Spleen (tissue), 11 donors: Measurements from ENCODE around the gene TBX10. TPM values are rescaled to one million over a fixed set of nuclear protein-coding genes. Genes with fewer than 3 reads are reported as not detected.

ENCODE experiments used
- DNase-seq: peaks from one replicate; pipeline ENCODE4 v3.0.0-alpha.2; 2020
- H3K27ac ChIP-seq, 8 donors: fragments of 200-600 bp; sonication (generic) in 7 of 8; 1 replicate in 4 of 8; 2 replicates in 4 of 8; pipeline versions ENCODE4 v1.5.0 to v1.8.0; 2016 to 2021; ENCODE audit warnings: inconsistent platforms in 4 of 8, mild to moderate bottlenecking in 4 of 8, moderate library complexity in 1 of 8
- H3K27me3 ChIP-seq, 7 donors: fragments of 200-600 bp; sonication (generic) in 6 of 7; replicated peaks in 1 of 7; 1 replicate in 4 of 7; 2 replicates in 3 of 7; pipeline versions ENCODE4 v1.5.0 to v1.8.0; 2016 to 2021; ENCODE audit warnings: inconsistent platforms in 3 of 7, mild to moderate bottlenecking in 1 of 7
- H3K36me3 ChIP-seq, 6 donors: fragments of 200-600 bp; sonication (generic) in 5 of 6; 1 replicate in 4 of 6; 2 replicates in 2 of 6; pipeline versions ENCODE4 v1.5.0 to v1.8.0; 2016 to 2021; ENCODE audit warnings: inconsistent platforms in 2 of 6
- H3K4me1 ChIP-seq, 6 donors: fragments of 200-600 bp; sonication (generic) in 5 of 6; 1 replicate in 3 of 6; 2 replicates in 3 of 6; pipeline versions ENCODE4 v1.5.0 to v1.8.0; 2016 to 2021; ENCODE audit warnings: inconsistent platforms in 3 of 6
- H3K4me3 ChIP-seq, 8 donors: fragments of 200-600 bp; sonication (generic) in 7 of 8; 1 replicate in 4 of 8; 2 replicates in 4 of 8; pipeline versions ENCODE4 v1.5.0 to v1.8.0; 2016 to 2021; ENCODE audit warnings: inconsistent platforms in 4 of 8, mild to moderate bottlenecking in 4 of 8, moderate library complexity in 2 of 8
- H3K9me3 ChIP-seq, 8 donors: fragments of 200-600 bp; sonication (generic) in 7 of 8; 1 replicate in 4 of 8; 2 replicates in 4 of 8; pipeline versions ENCODE4 v1.5.0 to v1.8.0; 2016 to 2021; ENCODE audit warnings: inconsistent platforms in 4 of 8
- POLR2A ChIP-seq, 3 donors: fragments of 450-650 bp; IDR thresholded peaks; one replicate each; pipeline ENCODE4 v1.5.1; 2017; ENCODE audit warnings: antibody characterized with exemption in 3 of 3, mild to moderate bottlenecking in 1 of 3
- POLR2AphosphoS5 ChIP-seq, 3 donors: sonication (generic); formaldehyde crosslinking; IDR thresholded peaks; one replicate each; pipeline ENCODE4 v1.5.1; 2017; ENCODE audit warnings: antibody characterized with exemption in 3 of 3
- WGBS, 5 donors: extraction: QIAGEN DNeasy Blood & Tissue Kit in 3 of 5; methylation state at CpG; one replicate each; pipeline versions ENCODE4 v1.1.5 to v1.1.7; 2013 to 2018; 5-methylcytosine and 5-hydroxymethylcytosine counted together
- intact Hi-C: fragments of 100-400 bp; cut with DNase I; formaldehyde crosslinking; loops from one replicate; pipeline ENCODE4 v1.15.0; 2023; ENCODE audit warnings: low total_unique reads
- polyA plus RNA-seq, 3 donors: library from polyadenylated mRNA; stranded (reverse); fragments of 200-250 nt; gene quantifications; one replicate each; pipeline ENCODE4 v1.2.1, GENCODE V29; 2013
- total RNA-seq, 7 donors: library from RNA; depleted of rRNA in 3 of 7; stranded (reverse); fragments of >200 nt in 3 of 7; fragmentation: NEBNext Ultra II Directional in 4 of 7; extraction: Animal tissue kit (Norgen Biotek cat#: 25700) in 4 of 7; gene quantifications; one replicate each; pipeline versions ENCODE4 v1.1.0 to v1.2.1, GENCODE V29; 2016 to 2021
- TF ChIP-seq, protein P1 (sequence below), 11 experiments: fragments of 200-600 bp in 7 of 11; fragments of 450-650 bp in 4 of 11; sonication (generic) in 4 of 11; IDR thresholded peaks in 8 of 11; conservative IDR thresholded peaks in 3 of 11; 1 replicate in 7 of 11; 2 replicates in 4 of 11; pipeline versions ENCODE4 v1.4.0 to v1.8.0; 2016 to 2021; ENCODE audit warnings: antibody characterized with exemption in 11 of 11, inconsistent platforms in 4 of 11, mild to moderate bottlenecking in 1 of 11
- donor health status: healthy with polysubstance abuse.
- donor health status: DM: no; HTN: no; CAD: no; lungs with moderate emphysema.
- donor health status: DM: no; HTN: no; CAD: no.
- donor health status: Bipolar disorder and iron deficiency.
- donor health status: healthy.
- donor health status: DM: no; HTN: no; CAD: no.
- donor health status: DM: yes; HTN: yes; CAD: no.

The TBX10 gene
- total and polyA plus RNA-seq, 10 donors, result 0.08 TPM; not detected in 9

DNA sequence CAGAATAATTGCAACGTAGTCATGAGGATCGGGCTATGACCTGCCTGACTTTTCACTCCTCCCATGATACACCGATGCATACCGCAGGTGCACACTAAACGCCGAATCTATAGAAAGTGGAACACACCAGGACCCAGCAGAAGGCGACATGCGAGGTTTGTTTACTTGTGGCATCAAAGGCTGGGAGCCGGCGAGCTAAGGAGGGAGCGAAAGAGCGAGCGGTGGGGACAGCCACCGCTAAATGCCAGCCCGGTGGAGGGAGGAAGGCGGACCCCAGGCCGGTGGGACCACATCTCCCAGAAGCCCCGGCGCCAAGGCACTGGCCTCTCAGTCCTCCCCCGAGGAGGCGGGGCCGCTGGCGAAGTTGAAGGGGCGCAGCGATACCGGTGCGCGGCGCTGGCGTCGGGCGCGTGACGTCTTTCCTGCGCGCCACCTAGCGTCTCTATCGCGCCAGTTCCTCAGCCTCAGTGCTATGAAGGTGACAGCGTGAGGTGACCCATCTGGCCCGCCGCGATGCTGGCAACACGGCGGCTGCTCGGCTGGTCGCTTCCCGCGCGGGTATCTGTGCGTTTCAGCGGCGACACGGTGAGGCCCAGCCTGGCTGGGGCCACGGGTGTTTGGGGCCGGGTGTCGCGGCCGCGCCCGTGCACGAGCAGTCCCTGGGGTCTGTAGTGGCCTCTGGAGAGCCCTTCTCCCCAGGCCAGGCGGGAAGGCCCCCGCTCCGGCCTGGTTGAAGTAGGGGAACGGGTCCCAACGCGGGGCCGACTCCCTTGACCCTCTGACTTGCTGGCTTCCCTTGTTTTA lies 32.9 kb downstream of the TBX10 start, which contains the start of gene NDUFV1:
Gene NDUFV1, plus strand, starts transcription at position 445 of the 804 bp plus-strand sequence. Its CDS starts 69 bp downstream, at position 514.
- peaks cover 0 to 3% (median 0%) of the 10 kb centered on the region in 7 donors for H3K27me3 ChIP-seq
- peak within 1 kb of the TSS; percentile 74 to 92 (median 88) for H3K27ac ChIP-seq
- peak within 1 kb of the TSS; percentile 83 to 100 (median 96) for H3K4me3 ChIP-seq
- peaks cover 14 to 38% (median 25%) of the 10 kb centered on the region in 6 donors for H3K4me1 ChIP-seq
- no peaks in the 10 kb centered on the region for H3K9me3 ChIP-seq
- TF ChIP-seq, protein P1, sequence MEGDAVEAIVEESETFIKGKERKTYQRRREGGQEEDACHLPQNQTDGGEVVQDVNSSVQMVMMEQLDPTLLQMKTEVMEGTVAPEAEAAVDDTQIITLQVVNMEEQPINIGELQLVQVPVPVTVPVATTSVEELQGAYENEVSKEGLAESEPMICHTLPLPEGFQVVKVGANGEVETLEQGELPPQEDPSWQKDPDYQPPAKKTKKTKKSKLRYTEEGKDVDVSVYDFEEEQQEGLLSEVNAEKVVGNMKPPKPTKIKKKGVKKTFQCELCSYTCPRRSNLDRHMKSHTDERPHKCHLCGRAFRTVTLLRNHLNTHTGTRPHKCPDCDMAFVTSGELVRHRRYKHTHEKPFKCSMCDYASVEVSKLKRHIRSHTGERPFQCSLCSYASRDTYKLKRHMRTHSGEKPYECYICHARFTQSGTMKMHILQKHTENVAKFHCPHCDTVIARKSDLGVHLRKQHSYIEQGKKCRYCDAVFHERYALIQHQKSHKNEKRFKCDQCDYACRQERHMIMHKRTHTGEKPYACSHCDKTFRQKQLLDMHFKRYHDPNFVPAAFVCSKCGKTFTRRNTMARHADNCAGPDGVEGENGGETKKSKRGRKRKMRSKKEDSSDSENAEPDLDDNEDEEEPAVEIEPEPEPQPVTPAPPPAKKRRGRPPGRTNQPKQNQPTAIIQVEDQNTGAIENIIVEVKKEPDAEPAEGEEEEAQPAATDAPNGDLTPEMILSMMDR (IDR thresholded peaks at IDR 0.05 in 8 of 11, conservative IDR thresholded peaks at IDR 0.05 in 3 of 11), result peak; percentile 58 to 90 (median 86)
- TF ChIP-seq POLR2AphosphoS5 (IDR thresholded peaks at IDR 0.05), result peak; percentile 93 to 97 (median 95)
- TF ChIP-seq POLR2A (IDR thresholded peaks at IDR 0.05), result peak in 1 of 3 donors; percentile 63
- intact Hi-C loops, result no loop called here
- WGBS, 5 donors, result 0 to 1% (median 1%) methylated on average over 44 to 69 of the region's 69 CpGs
- DNase-seq, result peak; percentile 100
- H3K36me3 ChIP-seq, result peaks cover 0 to 36% (median 33%) of the 10 kb centered on the region in 6 donors

DNA sequence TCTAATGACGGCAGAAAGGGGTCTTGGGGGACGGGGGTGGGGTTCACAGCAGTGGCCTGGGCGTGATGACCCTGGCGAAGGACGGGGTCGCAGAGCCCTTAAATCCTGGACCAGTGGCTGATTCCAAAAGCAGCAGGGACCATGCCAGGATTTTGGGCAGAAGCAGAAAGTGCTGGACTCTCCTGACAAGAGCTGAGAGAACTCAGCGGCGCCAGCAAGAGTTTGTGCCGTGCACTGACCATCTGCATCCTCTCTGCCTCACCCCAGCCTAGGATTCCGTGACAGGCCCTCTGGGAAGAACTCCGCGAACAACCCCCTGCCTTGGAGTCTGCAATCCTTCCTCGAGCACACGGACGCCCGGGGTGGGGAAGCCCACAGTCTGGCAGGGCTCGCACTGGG lies 33.5 kb downstream of the TBX10 start:
- Histone ChIP-seq H3K27me3 (peaks cover 0 to 3% (median 0%) of the 10 kb centered on the region in 7 donors), H3K4me3 (peak overlapping the region; percentile 83 to 100 (median 96)), H3K4me1 (peaks cover 16 to 44% (median 30%) of the 10 kb centered on the region in 6 donors), H3K36me3 (peaks cover 0 to 30% (median 27%) of the 10 kb centered on the region in 6 donors), H3K9me3 (no peaks in the 10 kb centered on the region), H3K27ac (peak overlapping the region in 7 of 8 donors; percentile 78 to 92 (median 89))
- TF ChIP-seq POLR2AphosphoS5 (IDR thresholded peaks at IDR 0.05) (no peak), POLR2A (IDR thresholded peaks at IDR 0.05) (no peak)
- TF ChIP-seq, protein P1 (IDR thresholded peaks at IDR 0.05 in 8 of 11, conservative IDR thresholded peaks at IDR 0.05 in 3 of 11), result no peak
- 41 to 68% (median 49%) methylated on average over 11 to 17 of the region's 17 CpGs for WGBS, 5 donors
- DNase-seq, result no peak
- intact Hi-C loops, result no loop called here

DNA sequence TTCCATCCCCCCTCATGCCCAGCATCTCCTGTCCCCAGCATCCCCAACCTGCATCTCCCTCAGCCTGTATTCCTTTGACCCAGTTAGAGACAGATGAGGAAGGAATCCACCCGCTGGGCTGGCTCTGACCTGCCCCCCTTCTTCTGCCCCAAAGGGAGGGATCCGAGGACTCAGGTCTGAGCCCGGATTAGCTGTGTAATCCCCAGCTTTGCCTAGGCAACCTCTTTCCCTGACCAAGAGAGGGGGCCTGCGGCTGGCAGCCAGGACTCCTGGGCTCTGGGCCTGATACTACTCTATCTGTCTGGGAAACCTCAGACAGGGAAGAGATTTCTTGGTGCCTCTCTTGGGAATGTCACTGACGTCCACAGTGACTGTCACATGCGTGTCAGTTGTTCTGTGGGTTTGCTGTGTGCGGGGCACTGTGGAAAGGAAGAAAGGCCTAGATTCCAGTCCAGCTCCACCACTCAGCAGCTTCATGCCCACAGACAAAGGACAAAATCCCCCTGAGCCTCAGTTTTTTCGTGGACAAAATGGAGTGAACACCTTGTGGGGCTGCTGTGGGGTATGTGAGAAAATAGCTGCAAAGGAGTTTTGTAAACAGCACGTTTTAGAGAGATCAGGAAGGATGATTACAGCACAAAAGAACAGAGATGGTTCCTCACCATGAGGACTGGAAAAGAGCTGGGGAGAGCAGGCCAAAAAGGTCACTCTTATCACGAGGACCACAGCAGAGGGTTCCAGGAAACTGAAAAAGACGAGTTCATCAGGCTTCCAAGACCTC lies 34.1 kb downstream of the TBX10 start:
- peak overlapping the region in 1 of 8 donors; percentile 91 for H3K27ac ChIP-seq
- H3K4me3 ChIP-seq, result no peak overlapping the region
- intact Hi-C loops, result no loop called here
- H3K9me3 ChIP-seq, result no peaks in the 10 kb centered on the region
- no peak for DNase-seq
- WGBS, 5 donors, result 68 to 81% (median 74%) methylated on average over 11 of the region's 11 CpGs
- TF ChIP-seq, protein P1 (IDR thresholded peaks at IDR 0.05 in 8 of 11, conservative IDR thresholded peaks at IDR 0.05 in 3 of 11), result no peak
- no peak for TF ChIP-seq POLR2A (IDR thresholded peaks at IDR 0.05)
- no peak for TF ChIP-seq POLR2AphosphoS5 (IDR thresholded peaks at IDR 0.05)
- H3K36me3 ChIP-seq, result peaks cover 0 to 24% (median 20%) of the 10 kb centered on the region in 6 donors
- peaks cover 20 to 51% (median 37%) of the 10 kb centered on the region in 6 donors for H3K4me1 ChIP-seq
- peaks cover 0 to 5% (median 0%) of the 10 kb centered on the region in 7 donors for H3K27me3 ChIP-seq
